HepG2 (cell line): ENCODE results near the gene CYP27A1. TPM values are rescaled to one million over a fixed set of nuclear protein-coding genes. Genes with fewer than 3 reads are reported as not detected.
A peak's percentile ranks its signal among the peaks of the same experiment; 100 is the strongest.

ENCODE experiments used
- AHDC1 ChIP-seq: sonication (generic); formaldehyde crosslinking; IDR thresholded peaks from 2 replicates; pipeline ENCODE4 v1.5.1; 2020; ENCODE audit warnings: mild to moderate bottlenecking, missing genetic modification reagents, borderline replicate concordance
- ARNT2 ChIP-seq: sonication (generic); formaldehyde crosslinking; IDR thresholded peaks from 2 replicates; pipeline ENCODE4 v1.8.0; 2022; ENCODE audit warnings: mild to moderate bottlenecking, low read depth, missing genetic modification reagents, moderate library complexity
- ARNTL ChIP-seq: sonication (generic); formaldehyde crosslinking; IDR thresholded peaks from 2 replicates; pipeline ENCODE4 v1.4.0; 2020; ENCODE audit warnings: mild to moderate bottlenecking, missing genetic modification reagents
- BCLAF1 ChIP-seq: fragments of 450-650 bp; IDR thresholded peaks from 2 replicates; pipeline ENCODE4 v1.6.1; 2017; ENCODE audit warnings: mild to moderate bottlenecking
- HNRNPLL ChIP-seq: fragments of 200-400 bp; formaldehyde crosslinking; IDR thresholded peaks from 2 replicates; pipeline ENCODE4 v1.6.1; 2017; ENCODE audit warnings: mild to moderate bottlenecking, low read depth, low read length; ENCODE audit not compliant: poor library complexity, severe bottlenecking
- MTA1 ChIP-seq: sonication (generic); formaldehyde crosslinking; IDR thresholded peaks from 2 replicates; pipeline ENCODE4 v1.4.0; 2020; ENCODE audit warnings: missing genetic modification reagents, mild to moderate bottlenecking, borderline replicate concordance
- SP1 ChIP-seq, 2 experiments: fragments of 450-650 bp in 1 of 2; sonication (generic) in 1 of 2; formaldehyde crosslinking in 1 of 2; IDR thresholded peaks; 2 replicates each; pipeline versions ENCODE4 v1.4.0 to v1.6.1; 2016 to 2020; ENCODE audit warnings: missing genetic modification reagents in 1 of 2
- TBX3 ChIP-seq: fragments of 450-650 bp; IDR thresholded peaks from 2 replicates; pipeline ENCODE4 v1.6.1; 2017; ENCODE audit warnings: antibody characterized with exemption, mild to moderate bottlenecking, inconsistent platforms, borderline replicate concordance
- TEF ChIP-seq: sonication (generic); formaldehyde crosslinking; IDR thresholded peaks from 2 replicates; pipeline ENCODE4 v1.5.0; 2020; ENCODE audit warnings: missing genetic modification reagents
- TRIM24 ChIP-seq: sonication (generic); formaldehyde crosslinking; IDR thresholded peaks from 2 replicates; pipeline ENCODE4 v1.8.0; 2022; ENCODE audit warnings: mild to moderate bottlenecking, missing genetic modification reagents
- ZBTB10 ChIP-seq: sonication (generic); formaldehyde crosslinking; IDR thresholded peaks from 2 replicates; pipeline ENCODE4 v1.4.0; 2020; ENCODE audit warnings: missing genetic modification reagents, borderline replicate concordance
- ZFP90 ChIP-seq: sonication (generic); formaldehyde crosslinking; IDR thresholded peaks from 2 replicates; pipeline ENCODE4 v1.8.0; 2022; ENCODE audit warnings: missing genetic modification reagents, mild to moderate bottlenecking, inconsistent platforms, borderline replicate concordance
- ZNF343 ChIP-seq: sonication (generic); formaldehyde crosslinking; IDR thresholded peaks from 2 replicates; pipeline ENCODE4 v1.4.0; 2020; ENCODE audit warnings: mild to moderate bottlenecking, missing genetic modification reagents
- ZNF746 ChIP-seq: sonication (generic); formaldehyde crosslinking; IDR thresholded peaks from 2 replicates; pipeline ENCODE4 v1.8.0; 2022; ENCODE audit warnings: mild to moderate bottlenecking, missing genetic modification reagents
- polyA plus RNA-seq, 8 experiments: library from polyadenylated mRNA; depleted of rRNA in 3 of 8; stranded (reverse) in 7 of 8; unstranded in 1 of 8; fragments of >200 nt; fragmentation: Illumina TruSeq in 4 of 8; extraction: Trizol in 4 of 8; gene quantifications; 2 replicates each; pipeline versions ENCODE4 v1.2.1 to v1.2.3, GENCODE V29; 2011 to 2016; ENCODE audit warnings: low read depth in 4 of 8, missing spikeins in 1 of 8, mixed read lengths in 1 of 8; ENCODE audit not compliant: insufficient read depth in 1 of 8
- total RNA-seq, 5 experiments: library from RNA; depleted of rRNA; stranded (reverse); fragments of >200 nt; fragmentation: Illumina TruSeq; extraction: Trizol; gene quantifications; 2 replicates each; pipeline ENCODE4 v1.2.3, GENCODE V29; 2016; ENCODE audit warnings: low read depth in 1 of 5

The CYP27A1 gene
- total and polyA plus RNA-seq, 2 of the 13 experiments (the other 11 are each of a cell fraction or from before 2014, with no cell fraction given), result 157 to 266 TPM

GRCh38 chr2:218781691-218782527, at the start of gene CYP27A1 (continued):
- TF ChIP-seq BCLAF1, result no peak
- peak; percentile 94 for TF ChIP-seq ZNF746 (CRISPR knock-in tag)
- no peak for TF ChIP-seq TEF (CRISPR knock-in tag)
- no peak for TF ChIP-seq SP1 (IDR thresholded peaks at IDR 0.05)
- peak; percentile 68; the same call in 1 of the 2 replicates for TF ChIP-seq SP1 (CRISPR knock-in tag; IDR thresholded peaks at IDR 0.05)
- TF ChIP-seq ZFP90 (CRISPR knock-in tag), result peak; percentile 79; the same call in 1 of the 2 replicates
- peak; percentile 100 for TF ChIP-seq MTA1 (CRISPR knock-in tag)
- TF ChIP-seq HNRNPLL, result peak; percentile 75
- TF ChIP-seq ARNT2 (CRISPR knock-in tag), result peak; percentile 92
- TF ChIP-seq ZNF343 (CRISPR knock-in tag), result peak; percentile 97
- no peak for TF ChIP-seq TRIM24
- peak; percentile 85 for TF ChIP-seq ARNTL
- peak; percentile 81 for TF ChIP-seq AHDC1 (CRISPR knock-in tag)
- 0 out of 2 replicates have a peak, but pooled peaks have one; percentile 57 for TF ChIP-seq TBX3
- TF ChIP-seq ZBTB10 (CRISPR knock-in tag), result peak; percentile 84
